PFSK-1 (cell line): ENCODE measurements around the gene NUDT2. TPM values are rescaled to one million over a fixed set of nuclear protein-coding genes. Genes with fewer than 3 reads are reported as not detected.

ENCODE experiments used
- FOXP2 ChIP-seq: optimal IDR thresholded peaks from 2 replicates; pipeline ENCODE3; 2011; ENCODE audit warnings: borderline replicate concordance, control low read depth, inconsistent platforms; ENCODE audit not compliant: insufficient read depth; ENCODE audit errors: extremely low read length, extremely low read depth
- POLR2AphosphoS5 ChIP-seq: IDR thresholded peaks from 2 replicates; pipeline ENCODE4 v1.6.1; 2012; ENCODE audit warnings: low read depth, mild to moderate bottlenecking, control low read depth, low read length, moderate library complexity
- SIN3A ChIP-seq: IDR thresholded peaks from 2 replicates; pipeline ENCODE4 v1.6.1; 2012; ENCODE audit warnings: mild to moderate bottlenecking, low read length, moderate library complexity, borderline replicate concordance; ENCODE audit not compliant: insufficient read depth
- TAF1 ChIP-seq: IDR thresholded peaks from 2 replicates; pipeline ENCODE4 v1.6.1; 2012; ENCODE audit warnings: low read length, control low read depth, borderline replicate concordance; ENCODE audit not compliant: insufficient read depth
- polyA plus RNA-seq: library from polyadenylated mRNA; unstranded; fragments of >200 nt; gene quantifications from one replicate; pipeline ENCODE4 v1.2.1, GENCODE V29; 2012; ENCODE audit warnings: low read depth, missing spikeins; ENCODE audit not compliant: insufficient read length
- TF ChIP-seq, protein P1 (sequence below), 2 experiments: IDR thresholded peaks; 2 replicates each; pipeline versions ENCODE4 v1.6.1 to v1.8.0; 2011 to 2012; ENCODE audit warnings: low read depth in 2 of 2, low read length in 2 of 2, control low read depth in 1 of 2, inconsistent platforms in 1 of 2, mild to moderate bottlenecking in 1 of 2, moderate library complexity in 1 of 2; ENCODE audit not compliant: insufficient read depth in 1 of 2

The NUDT2 gene
- 15.2 TPM for polyA plus RNA-seq

DNA sequence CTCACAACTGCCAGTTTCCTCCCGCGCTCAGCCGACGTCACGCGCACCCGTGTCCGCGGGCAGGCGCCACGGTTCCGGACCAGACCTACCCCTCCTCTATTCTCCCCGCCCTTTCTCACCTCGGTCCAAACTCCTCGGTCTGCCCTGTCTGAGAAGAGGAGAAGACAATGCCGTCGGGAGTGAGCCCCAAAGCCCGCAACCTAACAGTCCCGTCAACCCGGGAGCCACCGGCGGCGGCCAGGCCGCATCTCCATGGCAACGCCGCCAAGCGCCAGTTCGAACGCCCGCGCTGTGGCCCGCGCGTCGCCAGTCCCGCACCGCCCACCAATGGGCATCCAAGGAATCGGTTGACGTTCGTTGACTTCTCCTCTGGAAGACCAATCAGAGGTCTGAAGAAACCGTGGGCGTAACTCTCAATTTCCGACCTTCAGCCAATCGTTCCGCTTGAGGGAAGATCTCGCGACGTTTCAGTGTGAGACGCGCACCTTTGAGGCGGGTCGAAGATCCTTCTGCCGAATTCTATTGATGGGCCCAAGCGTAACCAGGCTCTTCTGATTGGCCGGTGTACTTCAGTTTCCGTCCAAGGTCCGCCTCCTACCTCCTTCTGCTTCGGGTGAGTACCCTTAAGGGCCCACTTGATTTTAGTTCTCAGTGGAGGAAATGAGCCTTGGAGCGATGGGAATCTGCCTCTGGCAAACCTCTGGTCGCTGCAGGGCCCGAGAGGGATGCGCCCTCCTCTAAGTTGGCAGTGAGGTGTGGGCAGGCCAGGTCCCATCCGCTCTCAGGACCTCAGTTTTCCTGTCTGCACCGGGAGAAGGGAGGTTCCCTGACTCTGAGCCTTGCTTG is at the start of gene NUDT2, which contains the start of gene KIF24:
NUDT2 (plus strand) TSS at position 583 of the 846 bp plus-strand sequence. CDS start 9,471 bp downstream, outside the sequence.
KIF24 (minus strand) TSS at position 282 of the 846 bp plus-strand sequence. CDS start 17,922 bp downstream, outside the sequence.
- TF ChIP-seq FOXP2 (no peak), POLR2AphosphoS5 (peak; percentile 91), SIN3A (peak; percentile 68; the same call in 1 of the 2 replicates), TAF1 (peak; percentile 81; the same call in 1 of the 2 replicates)
- TF ChIP-seq, protein P1, sequence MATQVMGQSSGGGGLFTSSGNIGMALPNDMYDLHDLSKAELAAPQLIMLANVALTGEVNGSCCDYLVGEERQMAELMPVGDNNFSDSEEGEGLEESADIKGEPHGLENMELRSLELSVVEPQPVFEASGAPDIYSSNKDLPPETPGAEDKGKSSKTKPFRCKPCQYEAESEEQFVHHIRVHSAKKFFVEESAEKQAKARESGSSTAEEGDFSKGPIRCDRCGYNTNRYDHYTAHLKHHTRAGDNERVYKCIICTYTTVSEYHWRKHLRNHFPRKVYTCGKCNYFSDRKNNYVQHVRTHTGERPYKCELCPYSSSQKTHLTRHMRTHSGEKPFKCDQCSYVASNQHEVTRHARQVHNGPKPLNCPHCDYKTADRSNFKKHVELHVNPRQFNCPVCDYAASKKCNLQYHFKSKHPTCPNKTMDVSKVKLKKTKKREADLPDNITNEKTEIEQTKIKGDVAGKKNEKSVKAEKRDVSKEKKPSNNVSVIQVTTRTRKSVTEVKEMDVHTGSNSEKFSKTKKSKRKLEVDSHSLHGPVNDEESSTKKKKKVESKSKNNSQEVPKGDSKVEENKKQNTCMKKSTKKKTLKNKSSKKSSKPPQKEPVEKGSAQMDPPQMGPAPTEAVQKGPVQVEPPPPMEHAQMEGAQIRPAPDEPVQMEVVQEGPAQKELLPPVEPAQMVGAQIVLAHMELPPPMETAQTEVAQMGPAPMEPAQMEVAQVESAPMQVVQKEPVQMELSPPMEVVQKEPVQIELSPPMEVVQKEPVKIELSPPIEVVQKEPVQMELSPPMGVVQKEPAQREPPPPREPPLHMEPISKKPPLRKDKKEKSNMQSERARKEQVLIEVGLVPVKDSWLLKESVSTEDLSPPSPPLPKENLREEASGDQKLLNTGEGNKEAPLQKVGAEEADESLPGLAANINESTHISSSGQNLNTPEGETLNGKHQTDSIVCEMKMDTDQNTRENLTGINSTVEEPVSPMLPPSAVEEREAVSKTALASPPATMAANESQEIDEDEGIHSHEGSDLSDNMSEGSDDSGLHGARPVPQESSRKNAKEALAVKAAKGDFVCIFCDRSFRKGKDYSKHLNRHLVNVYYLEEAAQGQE (IDR thresholded peaks at IDR 0.05; ENCODE audit: insufficient read depth in 1 of 2, low read depth in 2 of 2, low read length in 2 of 2), result no peak

DNA sequence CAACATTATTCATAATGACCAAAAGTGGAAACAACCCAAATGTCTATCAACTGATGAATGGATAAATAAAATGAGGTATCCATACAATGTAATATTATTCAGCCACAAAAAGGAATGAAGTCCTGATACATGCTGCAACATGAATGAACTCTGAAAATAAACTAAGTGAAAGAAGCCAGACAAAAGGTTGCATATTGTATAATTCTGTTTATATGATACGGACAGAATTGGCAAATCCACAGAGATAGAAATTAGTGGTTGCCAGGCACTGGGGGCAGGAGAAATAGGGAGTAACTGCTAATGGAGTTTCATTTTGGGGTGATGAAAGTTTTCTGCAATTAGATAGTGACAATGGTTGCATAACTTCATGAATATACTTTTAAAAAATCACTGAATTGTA is 47.3 kb upstream of the NUDT2 start:
- TF ChIP-seq TAF1, result no peak
- TF ChIP-seq FOXP2, result no peak
- TF ChIP-seq, protein P1 (IDR thresholded peaks at IDR 0.05; ENCODE audit: insufficient read depth in 1 of 2, low read depth in 2 of 2, low read length in 2 of 2), result no peak
- TF ChIP-seq POLR2AphosphoS5, result no peak
- no peak for TF ChIP-seq SIN3A

DNA sequence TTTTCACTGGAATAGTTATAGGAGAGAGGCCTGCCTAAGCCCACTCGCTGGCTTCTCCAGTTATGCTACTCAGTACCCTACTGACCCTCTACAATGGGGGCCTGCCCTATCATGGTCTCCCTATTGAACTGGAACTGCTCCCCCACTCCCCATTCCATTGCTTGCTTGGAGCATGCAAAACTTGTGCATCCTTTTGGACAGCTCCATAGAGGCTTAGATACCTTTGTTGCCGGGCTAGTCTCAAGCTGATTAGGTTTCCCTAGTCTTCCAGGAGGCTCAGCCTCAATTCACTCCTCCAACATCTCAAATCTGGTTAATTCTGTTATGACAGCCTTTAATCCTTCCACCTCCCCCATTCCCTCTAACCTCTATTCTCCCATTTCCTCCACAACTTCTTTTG is 40.2 kb upstream of the NUDT2 start:
- TF ChIP-seq, protein P1 (IDR thresholded peaks at IDR 0.05; ENCODE audit: insufficient read depth in 1 of 2, low read depth in 2 of 2, low read length in 2 of 2), result peak in 1 of 2 experiments; percentile 53; a peak in 1 of 4 replicates
- TF ChIP-seq TAF1, result no peak

DNA sequence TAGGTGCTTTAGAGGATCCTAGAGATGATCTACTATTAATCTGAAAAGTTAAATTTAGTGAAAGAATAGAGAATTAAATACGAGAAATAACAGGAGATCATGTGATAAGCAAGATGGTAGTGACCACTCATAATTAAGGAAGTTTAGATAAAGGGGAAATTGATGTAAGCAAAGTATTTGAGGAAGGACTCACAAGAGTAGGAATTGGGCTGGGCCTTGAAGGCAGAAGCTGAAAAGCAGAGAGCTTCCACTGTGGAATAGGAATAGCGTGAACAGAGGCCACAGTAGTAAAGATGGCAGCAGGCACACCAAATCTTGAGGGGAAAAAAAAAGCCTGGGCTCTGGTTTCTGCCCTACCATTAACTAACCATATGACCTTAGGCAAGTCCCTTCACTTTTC is 38.3 kb upstream of the NUDT2 start:
- TF ChIP-seq POLR2AphosphoS5 (no peak), SIN3A (no peak), TAF1 (no peak), FOXP2 (no peak)
- TF ChIP-seq, protein P1 (IDR thresholded peaks at IDR 0.05; ENCODE audit: insufficient read depth in 1 of 2, low read depth in 2 of 2, low read length in 2 of 2), result no peak
